Testis (tissue), 3 donors: ENCODE measurements around the gene SLIRP. TPM values are rescaled to one million over a fixed set of nuclear protein-coding genes. Genes with fewer than 3 reads are reported as not detected.
"Not testable (repeated sequence)": the region's sequence is repeated elsewhere in the genome, so short reads cannot be mapped to it uniquely, and the experiment has no call there.

Source experiments
- DNase-seq: peaks from one replicate; pipeline ENCODE4 v3.0.0-alpha.2; 2019
- H3K27ac ChIP-seq, 2 donors: fragments of 200-600 bp; sonication (generic); one replicate each; pipeline ENCODE4 v1.5.1; 2019
- H3K27me3 ChIP-seq: fragments of 200-600 bp; sonication (generic); one replicate; pipeline ENCODE4 v1.5.1; 2019
- H3K36me3 ChIP-seq: fragments of 200-600 bp; sonication (generic); one replicate; pipeline ENCODE4 v1.5.1; 2017; ENCODE audit warnings: low read depth; ENCODE audit errors: missing control alignments
- H3K4me1 ChIP-seq: fragments of 200-600 bp; sonication (generic); one replicate; pipeline ENCODE4 v1.5.1; 2019
- H3K4me3 ChIP-seq, 2 donors: fragments of 200-600 bp; sonication (generic); one replicate each; pipeline ENCODE4 v1.5.1; 2017 to 2019
- H3K9me3 ChIP-seq: fragments of 200-600 bp; sonication (generic); one replicate; pipeline ENCODE4 v1.5.1; 2017
- POLR2A ChIP-seq: fragments of 450-650 bp; IDR thresholded peaks from one replicate; pipeline ENCODE4 v1.6.1; 2017; ENCODE audit warnings: antibody characterized with exemption, mild to moderate bottlenecking, moderate library complexity
- WGBS, 2 donors: methylation state at CpG; one replicate each; pipeline ENCODE4 v1.1.5; 2018; 5-methylcytosine and 5-hydroxymethylcytosine counted together
- intact Hi-C: fragments of 100-400 bp; cut with DNase I; formaldehyde crosslinking; loops from one replicate; pipeline ENCODE4 v1.15.1; 2023; ENCODE audit warnings: low total_unique reads
- polyA plus RNA-seq: library from polyadenylated mRNA; stranded (reverse); fragments of 350-450 nt; fragmentation: Illumina TruSeq; extraction: RNeasy Lipid Tissue Mini Kit (QIAGEN cat#74804); gene quantifications from one replicate; pipeline ENCODE4 v1.2.3, GENCODE V29; 2014; ENCODE audit warnings: low read depth, low replicate concordance; ENCODE audit not compliant: insufficient read depth
- total RNA-seq, 2 donors: library from RNA; depleted of rRNA; stranded (reverse); fragments of >200 nt; gene quantifications; one replicate each; pipeline ENCODE4 v1.2.3, GENCODE V29; 2016
- TF ChIP-seq, protein P1 (sequence below), 3 experiments: fragments of 450-650 bp in 2 of 3; fragments of 200-600 bp in 1 of 3; sonication (generic) in 1 of 3; IDR thresholded peaks; one replicate each; pipeline ENCODE4 v1.5.1; 2016 to 2019; ENCODE audit warnings: antibody characterized with exemption in 3 of 3, mild to moderate bottlenecking in 2 of 3, moderate library complexity in 1 of 3

Gene SLIRP
- total and polyA plus RNA-seq, 3 donors from 2014 or later, result 101 to 214 (median 133) TPM

DNA sequence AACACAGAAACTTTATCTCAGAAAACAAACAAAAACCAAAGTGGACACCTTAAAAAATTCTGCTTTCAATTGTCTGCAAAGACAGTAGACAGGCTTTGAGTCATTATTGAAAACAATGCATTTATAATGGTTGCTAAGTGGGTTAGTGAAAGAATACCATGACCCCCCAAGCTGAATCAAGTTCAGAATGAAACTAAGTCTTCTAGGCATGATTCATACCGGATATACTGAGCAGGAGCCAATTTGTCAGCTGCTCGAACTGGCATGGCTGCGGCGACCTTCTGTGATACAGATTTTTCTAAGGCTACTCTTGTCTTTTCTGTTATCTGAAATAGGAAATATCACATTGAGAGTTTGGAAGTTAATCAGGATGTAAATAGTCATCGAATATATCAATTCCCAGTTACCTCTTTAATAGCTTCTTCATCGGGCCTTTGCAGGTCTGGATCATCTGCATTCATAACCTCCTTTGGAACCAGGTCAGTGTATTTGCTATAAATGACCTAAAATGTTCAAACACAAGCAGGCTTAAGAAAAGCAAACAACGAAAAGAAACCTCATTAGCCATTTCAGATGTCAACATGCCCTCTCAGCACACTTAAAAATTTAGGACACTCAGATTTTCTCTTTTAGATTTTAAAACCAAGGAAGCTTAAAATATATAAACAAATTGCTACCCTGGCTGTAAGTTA, 30.8 kb downstream of the SLIRP start:
- DNase-seq, result no peak
- intact Hi-C loops, result no loop called here
- Histone ChIP-seq H3K36me3 (no peaks in the 10 kb centered on the region), H3K4me3 (no peak overlapping the region), H3K4me1 (no peaks in the 10 kb centered on the region), H3K27ac (no peak overlapping the region), H3K27me3 (no peaks in the 10 kb centered on the region), H3K9me3 (no peaks in the 10 kb centered on the region)
- 63 to 72% methylated on average over 7 of the region's 7 CpGs for WGBS, 2 donors
- TF ChIP-seq, protein P1, sequence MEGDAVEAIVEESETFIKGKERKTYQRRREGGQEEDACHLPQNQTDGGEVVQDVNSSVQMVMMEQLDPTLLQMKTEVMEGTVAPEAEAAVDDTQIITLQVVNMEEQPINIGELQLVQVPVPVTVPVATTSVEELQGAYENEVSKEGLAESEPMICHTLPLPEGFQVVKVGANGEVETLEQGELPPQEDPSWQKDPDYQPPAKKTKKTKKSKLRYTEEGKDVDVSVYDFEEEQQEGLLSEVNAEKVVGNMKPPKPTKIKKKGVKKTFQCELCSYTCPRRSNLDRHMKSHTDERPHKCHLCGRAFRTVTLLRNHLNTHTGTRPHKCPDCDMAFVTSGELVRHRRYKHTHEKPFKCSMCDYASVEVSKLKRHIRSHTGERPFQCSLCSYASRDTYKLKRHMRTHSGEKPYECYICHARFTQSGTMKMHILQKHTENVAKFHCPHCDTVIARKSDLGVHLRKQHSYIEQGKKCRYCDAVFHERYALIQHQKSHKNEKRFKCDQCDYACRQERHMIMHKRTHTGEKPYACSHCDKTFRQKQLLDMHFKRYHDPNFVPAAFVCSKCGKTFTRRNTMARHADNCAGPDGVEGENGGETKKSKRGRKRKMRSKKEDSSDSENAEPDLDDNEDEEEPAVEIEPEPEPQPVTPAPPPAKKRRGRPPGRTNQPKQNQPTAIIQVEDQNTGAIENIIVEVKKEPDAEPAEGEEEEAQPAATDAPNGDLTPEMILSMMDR (IDR thresholded peaks at IDR 0.05), result no peak
- no peak for TF ChIP-seq POLR2A

GRCh38 chr14:77741438-77741837, 33.5 kb downstream of the SLIRP start:
- no peak for DNase-seq
- Histone ChIP-seq H3K36me3 (no peaks in the 10 kb centered on the region), H3K4me3 (no peak overlapping the region), H3K4me1 (no peaks in the 10 kb centered on the region), H3K27me3 (no peaks in the 10 kb centered on the region), H3K9me3 (no peaks in the 10 kb centered on the region), H3K27ac (no peak overlapping the region)
- intact Hi-C loops, result no loop called here
- TF ChIP-seq, protein P1 (IDR thresholded peaks at IDR 0.05), result no peak
- TF ChIP-seq POLR2A, result no peak
- 78 to 82% methylated on average over 2 of the region's 2 CpGs for WGBS, 2 donors

DNA sequence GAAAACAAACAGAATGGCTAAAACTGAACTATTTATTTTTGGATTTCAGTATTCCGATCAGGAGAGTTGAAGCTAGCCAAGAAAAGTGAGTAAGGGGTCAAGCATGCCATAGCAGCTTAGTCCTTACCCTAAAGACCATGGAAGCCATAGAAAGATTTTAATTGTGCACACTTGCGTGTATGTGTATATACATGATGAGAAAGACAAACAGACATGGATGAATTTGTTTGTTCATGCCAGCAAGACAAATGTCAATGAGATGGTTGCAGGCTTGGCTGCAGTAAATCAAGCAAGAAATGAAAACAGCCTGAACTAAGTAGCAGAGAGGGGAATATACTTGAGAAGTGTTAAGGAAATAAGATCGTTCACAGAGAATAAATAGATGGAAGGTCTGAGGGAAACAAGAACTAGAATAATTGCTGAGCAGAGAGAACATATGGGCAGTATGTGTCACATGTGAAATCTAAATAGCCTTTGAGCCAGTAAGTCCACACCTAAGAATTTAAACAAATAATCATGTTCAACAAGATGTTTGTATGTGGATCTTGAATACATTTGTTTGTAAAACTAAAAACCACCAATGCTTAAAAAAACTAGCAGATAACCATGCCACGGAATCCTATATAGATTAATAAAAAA, 38.3 kb downstream of the SLIRP start:
- intact Hi-C loops, result no loop called here
- TF ChIP-seq, protein P1 (IDR thresholded peaks at IDR 0.05), result no peak
- TF ChIP-seq POLR2A, result no peak
- Histone ChIP-seq H3K9me3 (no peaks in the 10 kb centered on the region), H3K4me3 (no peak overlapping the region), H3K36me3 (no peaks in the 10 kb centered on the region), H3K27ac (no peak overlapping the region), H3K4me1 (no peaks in the 10 kb centered on the region), H3K27me3 (no peaks in the 10 kb centered on the region)
- WGBS, 2 donors, result 76 to 80% methylated on average over 4 of the region's 4 CpGs
- DNase-seq, result no peak

- H3K27me3 ChIP-seq, DNase-seq, intact Hi-C loops, H3K9me3 ChIP-seq, H3K4me1 ChIP-seq, H3K36me3 ChIP-seq, H3K4me3 ChIP-seq, H3K27ac ChIP-seq: not testable (repeated sequence)
- 78 to 83% methylated on average over 11 to 28 of the region's 33 CpGs for WGBS, 2 donors
Measured at GRCh38 chr14:77747425-77747824, 39.5 kb downstream of the SLIRP start.

- Histone ChIP-seq H3K4me3 (no peak overlapping the region), H3K27me3 (no peaks in the 10 kb centered on the region), H3K36me3 (no peaks in the 10 kb centered on the region), H3K27ac (no peak overlapping the region), H3K9me3 (no peaks in the 10 kb centered on the region), H3K4me1 (no peaks in the 10 kb centered on the region)
- no peak for DNase-seq
- WGBS, 2 donors, result 90 to 96% methylated on average over 2 of the region's 2 CpGs
- intact Hi-C loops, result no loop called here
- TF ChIP-seq, protein P1 (IDR thresholded peaks at IDR 0.05), result no peak
- no peak for TF ChIP-seq POLR2A
Measured at GRCh38 chr14:77752266-77752665, 44.4 kb downstream of the SLIRP start.
